OCI-LY7 (cell line): ENCODE measurements around the gene BCL2L11. TPM values are rescaled to one million over a fixed set of nuclear protein-coding genes. Genes with fewer than 3 reads are reported as not detected.

Experiments used
- BruUV-seq: library from RNA; stranded (reverse); fragments of 400-500 nt; replicated peaks from 2 replicates; lab custom pipeline; 2021; lab: Mats Ljungman, UMichigan
- CTCF ChIA-PET: fragments of 300-600 bp; sonication (Branson Sonifier 250); formaldehyde crosslinking; loops from one replicate; lab custom pipeline; 2022; ENCODE audit warnings: antibody characterized with exemption; ENCODE audit not compliant: unreplicated experiment; lab: Charles Lee
- POLR2A ChIA-PET: fragments of 300-600 bp; sonication (Branson Sonifier 250); formaldehyde crosslinking; loops from one replicate; lab custom pipeline; 2022; ENCODE audit warnings: antibody characterized with exemption; lab: Charles Lee
- DNase-seq: peaks from one replicate; pipeline ENCODE4 v3.0.0-alpha.2; 2015; ENCODE audit warnings: low spot score
- H2AFZ ChIP-seq: fragments of 200-600 bp; sonication (generic), shearing (Covaris generic); 2 replicates; pipeline ENCODE4 v1.6.1; 2014; ENCODE audit warnings: mild to moderate bottlenecking, antibody characterized with exemption, low read length, moderate library complexity
- H3K27ac ChIP-seq: fragments of 200-600 bp; sonication (generic); 2 replicates; pipeline ENCODE4 v1.5.1; 2014; ENCODE audit warnings: mixed run types, low read depth, mild to moderate bottlenecking, moderate library complexity, low read length, inconsistent platforms; ENCODE audit not compliant: poor library complexity, severe bottlenecking
- H3K36me3 ChIP-seq: fragments of 200-600 bp; sonication (generic); 2 replicates; pipeline ENCODE4 v1.6.1; 2014; ENCODE audit warnings: mild to moderate bottlenecking, antibody characterized with exemption, low read length, moderate library complexity, mixed read lengths; ENCODE audit not compliant: insufficient read depth
- H3K4me1 ChIP-seq: fragments of 200-600 bp; sonication (generic); 2 replicates; pipeline ENCODE4 v1.5.1; 2014; ENCODE audit warnings: mild to moderate bottlenecking, low read length; ENCODE audit not compliant: insufficient read depth, poor library complexity, severe bottlenecking
- H3K4me2 ChIP-seq: fragments of 200-600 bp; sonication (generic); 2 replicates; pipeline ENCODE4 v1.6.1; 2014; ENCODE audit warnings: mild to moderate bottlenecking, low read length
- H3K4me3 ChIP-seq: fragments of 200-600 bp; sonication (generic); 2 replicates; pipeline ENCODE4 v1.5.1; 2014; ENCODE audit warnings: mild to moderate bottlenecking, low read depth, low read length; ENCODE audit not compliant: poor library complexity, severe bottlenecking
- H3K79me2 ChIP-seq: fragments of 200-600 bp; sonication (generic); 2 replicates; pipeline ENCODE4 v1.6.1; 2016; ENCODE audit warnings: low read depth, mild to moderate bottlenecking, low read length, moderate library complexity, mixed read lengths; ENCODE audit not compliant: insufficient read depth
- H3K9me2 ChIP-seq: fragments of 200-600 bp; sonication (generic); 2 replicates; pipeline ENCODE4 v1.6.1; 2016; ENCODE audit warnings: mild to moderate bottlenecking, low read length, mixed read lengths; ENCODE audit not compliant: insufficient read depth
- H3K9me3 ChIP-seq: fragments of 200-600 bp; sonication (generic); 2 replicates; pipeline ENCODE4 v1.6.1; 2014; ENCODE audit warnings: mild to moderate bottlenecking, mixed run types, low read length, mixed read lengths
- H4K20me1 ChIP-seq: fragments of 200-600 bp; sonication (generic); 2 replicates; pipeline ENCODE4 v1.6.1; 2014; ENCODE audit warnings: mild to moderate bottlenecking, antibody characterized with exemption, low read length, moderate library complexity, mixed read lengths; ENCODE audit not compliant: insufficient read depth
- EZH2phosphoT487 ChIP-seq: fragments of 200-600 bp; sonication (generic); IDR thresholded peaks from 2 replicates; pipeline ENCODE4 v1.6.1; 2018; ENCODE audit warnings: low read depth, borderline replicate concordance, mild to moderate bottlenecking, mixed run types, antibody characterized with exemption, low read length, moderate library complexity, mixed read lengths
- intact Hi-C: fragments of 100-400 bp; cut with micrococcal nuclease; formaldehyde crosslinking; loops from one replicate; pipeline ENCODE4 v1.10.0; 2022; ENCODE audit not compliant: unreplicated experiment
- total RNA-seq, 2 experiments: library from RNA; depleted of rRNA in 1 of 2; stranded (reverse); fragments of >200 nt in 1 of 2; shearing (Covaris generic) in 1 of 2; gene quantifications; 2 replicates each; pipeline ENCODE4 v1.2.3, GENCODE V29; 2014 to 2022
- TF ChIP-seq, protein P1 (sequence below): fragments of 200-600 bp; sonication (generic); conservative IDR thresholded peaks from 2 replicates; pipeline ENCODE4 v1.5.1; 2014; ENCODE audit warnings: mild to moderate bottlenecking, antibody characterized with exemption, low read length, moderate library complexity, mixed read lengths

The BCL2L11 gene
- total RNA-seq, 2 experiments from 2014 or later = 16.0 to 20.3 TPM

DNA sequence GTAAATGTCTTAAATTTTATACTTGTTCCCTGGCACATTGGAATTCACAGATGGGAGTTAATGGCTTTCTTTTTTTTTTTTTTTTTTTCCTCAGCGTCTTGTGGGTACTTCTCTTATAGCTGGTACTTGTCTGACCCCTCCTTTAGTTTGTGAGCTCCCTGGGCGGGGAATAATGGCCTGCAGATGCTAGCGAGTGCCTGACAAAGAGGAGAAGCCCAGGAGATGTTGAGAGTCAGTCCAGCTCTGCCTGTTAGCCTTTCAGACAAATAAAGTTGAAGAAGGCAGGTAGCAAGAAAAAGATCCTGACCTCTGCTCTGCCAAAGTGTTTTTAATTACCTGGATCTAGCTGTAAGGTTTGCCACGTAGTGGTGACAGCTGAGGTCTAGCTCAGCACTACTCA, 6.6 kb downstream of the BCL2L11 start:
- CTCF ChIA-PET = no interaction called here

DNA sequence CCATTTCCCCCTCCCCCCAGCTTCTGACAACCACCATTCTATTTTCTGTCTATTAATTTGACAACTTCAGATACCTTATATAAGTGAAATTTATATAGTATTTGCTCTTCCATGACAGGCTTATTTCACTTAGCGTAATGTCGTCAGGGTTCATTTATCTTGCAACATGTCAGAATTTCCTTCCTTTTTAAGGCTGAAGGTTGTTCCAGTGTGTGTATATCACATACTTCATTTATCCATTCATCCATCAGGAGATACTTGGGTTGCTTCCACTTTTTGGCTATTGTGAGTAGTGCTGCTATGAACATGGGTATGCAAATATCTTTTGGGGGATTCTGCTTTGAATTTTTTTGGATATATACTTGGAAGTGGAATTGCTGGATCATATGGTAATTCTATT, 7.4 kb downstream of the BCL2L11 start:
- Histone ChIP-seq H3K79me2 (peaks cover 98% of the 10 kb centered on the region), H2AFZ (no peak overlapping the region)
- POLR2A ChIA-PET = interaction anchor here (0.7 kb wide), 1 partner anchor 330 kb away, joined by 3 read pairs; no protein-coding TSS in a partner anchor

More for the DNA sequence above, 6.6 kb downstream of the BCL2L11 start:
- Histone ChIP-seq H3K9me2 (no peaks in the 10 kb centered on the region), H3K4me2 (no peak overlapping the region), H3K27ac (no peak overlapping the region), H3K9me3 (no peaks in the 10 kb centered on the region), H2AFZ (no peak overlapping the region), H3K79me2 (peaks cover 96% of the 10 kb centered on the region), H3K4me1 (peaks cover 57% of the 10 kb centered on the region), H3K4me3 (no peak overlapping the region), H4K20me1 (peaks cover 46% of the 10 kb centered on the region), H3K36me3 (peaks cover 96% of the 10 kb centered on the region)
- intact Hi-C loops = loop anchor here (10.0 kb wide), 4 partner anchors 327 to 577 kb away; partner anchors contain the start of gene BUB1
- TF ChIP-seq EZH2phosphoT487 = no peak
- TF ChIP-seq, protein P1, sequence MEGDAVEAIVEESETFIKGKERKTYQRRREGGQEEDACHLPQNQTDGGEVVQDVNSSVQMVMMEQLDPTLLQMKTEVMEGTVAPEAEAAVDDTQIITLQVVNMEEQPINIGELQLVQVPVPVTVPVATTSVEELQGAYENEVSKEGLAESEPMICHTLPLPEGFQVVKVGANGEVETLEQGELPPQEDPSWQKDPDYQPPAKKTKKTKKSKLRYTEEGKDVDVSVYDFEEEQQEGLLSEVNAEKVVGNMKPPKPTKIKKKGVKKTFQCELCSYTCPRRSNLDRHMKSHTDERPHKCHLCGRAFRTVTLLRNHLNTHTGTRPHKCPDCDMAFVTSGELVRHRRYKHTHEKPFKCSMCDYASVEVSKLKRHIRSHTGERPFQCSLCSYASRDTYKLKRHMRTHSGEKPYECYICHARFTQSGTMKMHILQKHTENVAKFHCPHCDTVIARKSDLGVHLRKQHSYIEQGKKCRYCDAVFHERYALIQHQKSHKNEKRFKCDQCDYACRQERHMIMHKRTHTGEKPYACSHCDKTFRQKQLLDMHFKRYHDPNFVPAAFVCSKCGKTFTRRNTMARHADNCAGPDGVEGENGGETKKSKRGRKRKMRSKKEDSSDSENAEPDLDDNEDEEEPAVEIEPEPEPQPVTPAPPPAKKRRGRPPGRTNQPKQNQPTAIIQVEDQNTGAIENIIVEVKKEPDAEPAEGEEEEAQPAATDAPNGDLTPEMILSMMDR = no peak
- POLR2A ChIA-PET = interaction anchor here (0.6 to 0.8 kb wide), 4 partner anchors 13 to 331 kb away, joined by 3 read pairs; no protein-coding TSS in a partner anchor
- BruUV-seq = TSS peak; percentile 9
- no peak for DNase-seq

DNA sequence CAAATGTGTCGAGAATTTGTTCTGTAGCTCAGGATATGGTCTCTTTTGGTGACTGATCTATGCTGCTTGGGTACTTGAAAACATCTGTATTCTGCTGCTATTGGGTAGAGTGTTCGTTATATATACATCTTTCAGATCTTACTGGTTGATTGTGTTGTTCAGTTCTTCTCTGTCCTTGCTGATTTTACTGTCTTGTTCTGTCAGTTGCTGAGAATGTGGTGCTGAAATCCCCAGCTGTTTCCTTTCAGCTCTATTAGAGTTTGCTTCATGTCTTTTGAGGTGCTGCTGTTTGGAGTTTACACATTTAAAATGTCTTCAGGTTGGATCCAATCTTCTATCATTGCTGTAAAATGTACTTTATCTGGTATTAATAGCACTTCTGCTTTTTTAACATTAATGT, 12.9 kb downstream of the BCL2L11 start:
- intact Hi-C loops = no loop called here
- H3K9me2 ChIP-seq = no peaks in the 10 kb centered on the region
- ChIA-PET POLR2A (interaction anchor here (1.8 to 3.2 kb wide), 2 partner anchors 13 to 24 kb away, joined by 6 to 15 read pairs; partner anchors contain the start of gene BCL2L11), CTCF (no interaction called here)
- no peaks in the 10 kb centered on the region for H3K9me3 ChIP-seq
- H3K27ac ChIP-seq = peak overlapping the region; percentile 31
- H3K79me2 ChIP-seq = peaks cover 98% of the 10 kb centered on the region
- H3K4me2 ChIP-seq = peak overlapping the region; percentile 43; the same call in 1 of the 2 replicates
- peaks cover 95% of the 10 kb centered on the region for H3K36me3 ChIP-seq
- H3K4me3 ChIP-seq = no peak overlapping the region
- TF ChIP-seq, protein P1 = no peak
- no peak for TF ChIP-seq EZH2phosphoT487
- no TSS peak for BruUV-seq
- no peak overlapping the region for H2AFZ ChIP-seq
- DNase-seq = no peak
- peaks cover 66% of the 10 kb centered on the region for H4K20me1 ChIP-seq
- peaks cover 55% of the 10 kb centered on the region for H3K4me1 ChIP-seq

More for the DNA sequence above, 7.4 kb downstream of the BCL2L11 start:
- no peaks in the 10 kb centered on the region for H3K9me2 ChIP-seq
- H3K4me1 ChIP-seq = peaks cover 64% of the 10 kb centered on the region
- intact Hi-C loops = loop anchor here (10.0 kb wide), 4 partner anchors 327 to 577 kb away; partner anchors contain the start of gene BUB1
- H3K27ac ChIP-seq = no peak overlapping the region
- no peaks in the 10 kb centered on the region for H3K9me3 ChIP-seq
- TF ChIP-seq, protein P1 = no peak
- no peak for TF ChIP-seq EZH2phosphoT487
- CTCF ChIA-PET = no interaction called here
- H3K4me2 ChIP-seq = no peak overlapping the region
- no peak for DNase-seq
- H3K36me3 ChIP-seq = peaks cover 98% of the 10 kb centered on the region
- peaks cover 52% of the 10 kb centered on the region for H4K20me1 ChIP-seq
- no TSS peak for BruUV-seq
- H3K4me3 ChIP-seq = no peak overlapping the region
